GM06990 (cell line): ENCODE measurements around the gene SUPT20HL1.

ENCODE experiments used
- DNase-seq: peaks from one replicate; pipeline ENCODE4 v3.0.0-alpha.2; 2011; ENCODE audit not compliant: insufficient read length; ENCODE audit errors: extremely low read depth
- H3K27me3 ChIP-seq: replicated peaks from 2 replicates; pipeline ENCODE4 v1.6.0; 2011; ENCODE audit warnings: low read length; ENCODE audit not compliant: control insufficient read depth, insufficient read depth
- H3K36me3 ChIP-seq: 2 replicates; pipeline ENCODE4 v1.5.1; 2011; ENCODE audit warnings: low read length; ENCODE audit not compliant: control insufficient read depth, insufficient read depth
- H3K4me3 ChIP-seq: replicated peaks from 2 replicates; pipeline ENCODE4 v1.5.1; 2011; ENCODE audit warnings: low read depth, mild to moderate bottlenecking, control low read depth, low read length
- CTCF ChIP-seq: IDR thresholded peaks from 2 replicates; pipeline ENCODE4 v1.5.1; 2011; ENCODE audit warnings: low read length, control low read depth, mild to moderate bottlenecking, inconsistent platforms; ENCODE audit not compliant: insufficient read depth, poor library complexity, severe bottlenecking

Gene SUPT20HL1

GRCh38 chrX:24391389-24391788, 30.9 kb downstream of the SUPT20HL1 start:
- Histone ChIP-seq H3K4me3 (no peak overlapping the region), H3K27me3 (no peaks in the 10 kb centered on the region), H3K36me3 (no peaks in the 10 kb centered on the region)
- no peak for DNase-seq
- no peak for TF ChIP-seq CTCF

GRCh38 chrX:24391843-24392242, 31.4 kb downstream of the SUPT20HL1 start:
- DNase-seq: no peak
- Histone ChIP-seq H3K27me3 (no peaks in the 10 kb centered on the region), H3K36me3 (no peaks in the 10 kb centered on the region), H3K4me3 (no peak overlapping the region)
- no peak for TF ChIP-seq CTCF

- Histone ChIP-seq H3K27me3 (no peaks in the 10 kb centered on the region), H3K4me3 (no peak overlapping the region), H3K36me3 (no peaks in the 10 kb centered on the region)
- no peak for DNase-seq
- no peak for TF ChIP-seq CTCF
These were observed 32.3 kb downstream of the SUPT20HL1 start for GRCh38 chrX:24392709-24393108.

GRCh38 chrX:24395775-24396174, 35.3 kb downstream of the SUPT20HL1 start:
- TF ChIP-seq CTCF: peak; percentile 76
- no peaks in the 10 kb centered on the region; the same call in 1 of the 2 replicates for H3K27me3 ChIP-seq
- H3K4me3 ChIP-seq: no peak overlapping the region
- peak; percentile 8 for DNase-seq
- H3K36me3 ChIP-seq: no peaks in the 10 kb centered on the region

GRCh38 chrX:24396236-24396930, 35.9 kb downstream of the SUPT20HL1 start:
- no peak for TF ChIP-seq CTCF
- Histone ChIP-seq H3K27me3 (no peaks in the 10 kb centered on the region; the same call in 1 of the 2 replicates), H3K36me3 (no peaks in the 10 kb centered on the region), H3K4me3 (no peak overlapping the region)
- no peak for DNase-seq

- DNase-seq: no peak
- H3K36me3 ChIP-seq: no peaks in the 10 kb centered on the region
- TF ChIP-seq CTCF: no peak
These were observed 36.5 kb downstream of the SUPT20HL1 start for GRCh38 chrX:24396931-24397279.

More at GRCh38 chrX:24396931-24397279, 36.5 kb downstream of the SUPT20HL1 start:
- Histone ChIP-seq H3K4me3 (no peak overlapping the region), H3K27me3 (no peaks in the 10 kb centered on the region; the same call in 1 of the 2 replicates)
